A549 (cell line): ENCODE results near the gene ADAT1.

Source experiments
- CBX8 ChIP-seq: fragments of 200-600 bp; sonication (generic); IDR thresholded peaks from 2 replicates; pipeline ENCODE4 v1.6.1; 2016
- E2F6 ChIP-seq: IDR thresholded peaks from 2 replicates; pipeline ENCODE4 v1.6.1; 2012; ENCODE audit warnings: low read depth, borderline replicate concordance
- EP300 ChIP-seq, 2 experiments: fragments of >200 bp; sonication (Bioruptor Twin); formaldehyde crosslinking; IDR thresholded peaks; 2 replicates in 1 of 2; 3 replicates in 1 of 2; pipeline ENCODE4 v1.6.1; 2016 to 2017
- FOSB ChIP-seq: fragments of 250-450 bp; sonication (Bioruptor Pico); IDR thresholded peaks from 2 replicates; pipeline ENCODE4 v1.5.0; 2020; ENCODE audit warnings: mild to moderate bottlenecking, moderate library complexity
- HOXB13 ChIP-seq: fragments of 250-450 bp; sonication (Bioruptor Pico); IDR thresholded peaks from 2 replicates; pipeline ENCODE4 v1.5.0; 2020; ENCODE audit warnings: low read depth, mild to moderate bottlenecking, moderate library complexity
- JUNB ChIP-seq: fragments of >200 bp; sonication (Bioruptor Twin); formaldehyde crosslinking; IDR thresholded peaks from 2 replicates; pipeline ENCODE4 v1.6.1; 2016
- NFE2L2 ChIP-seq: fragments of 150-350 bp; conservative IDR thresholded peaks from 2 replicates; pipeline ENCODE4 v1.6.1; 2014; ENCODE audit warnings: low read length
- POLR2A ChIP-seq: IDR thresholded peaks from 2 replicates; pipeline ENCODE4 v1.6.1; 2012; ENCODE audit warnings: mild to moderate bottlenecking, low read length
- RCOR1 ChIP-seq: fragments of 150-350 bp; IDR thresholded peaks from 2 replicates; pipeline ENCODE4 v1.6.1; 2014; ENCODE audit warnings: antibody characterized with exemption, low read length, low read depth
- REST ChIP-seq: fragments of 200-600 bp; sonication (generic); IDR thresholded peaks from 2 replicates; pipeline ENCODE4 v1.6.1; 2016; ENCODE audit warnings: antibody characterized with exemption, mild to moderate bottlenecking, moderate library complexity
- SMC3 ChIP-seq: fragments of >200 bp; sonication (Bioruptor Twin); formaldehyde crosslinking; IDR thresholded peaks from 3 replicates; pipeline ENCODE4 v1.6.1; 2018; ENCODE audit warnings: inconsistent platforms
- TP53 ChIP-seq: fragments of 250-450 bp; sonication (Bioruptor Pico); IDR thresholded peaks from 2 replicates; pipeline ENCODE4 v1.5.0; 2021; ENCODE audit warnings: mild to moderate bottlenecking, moderate library complexity
- TF ChIP-seq, protein P1 (sequence below): fragments of >200 bp; sonication (Bioruptor Twin); formaldehyde crosslinking; IDR thresholded peaks from 3 replicates; pipeline ENCODE4 v1.5.1; 2016

DNA sequence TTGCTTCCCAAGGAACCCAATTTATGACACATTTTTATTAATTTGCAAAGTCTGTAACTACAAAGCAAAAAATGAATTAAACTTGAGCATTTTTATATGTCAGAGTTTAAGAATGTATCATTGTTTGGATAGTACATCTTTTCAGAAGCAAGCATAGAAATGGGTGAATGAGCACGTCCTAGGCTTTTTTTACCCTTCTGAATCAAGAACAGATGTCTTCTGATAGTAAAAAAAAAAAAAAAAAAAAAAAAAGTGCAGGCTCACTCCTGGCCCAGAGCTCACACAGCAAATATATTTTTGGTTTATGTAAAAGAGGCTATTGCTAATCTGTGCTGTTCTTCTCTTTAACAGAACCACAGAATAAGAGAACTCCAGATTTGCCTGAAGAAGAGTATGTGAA, 30.8 kb upstream of the ADAT1 start:
- TF ChIP-seq TP53 (CRISPR knock-in tag) (no peak), E2F6 (no peak), RCOR1 (no peak), REST (no peak), FOSB (no peak), POLR2A (no peak), JUNB (no peak), SMC3 (no peak), CBX8 (no peak), EP300 (IDR thresholded peaks at IDR 0.05) (no peak), HOXB13 (no peak), NFE2L2 (no peak)
- TF ChIP-seq, protein P1, sequence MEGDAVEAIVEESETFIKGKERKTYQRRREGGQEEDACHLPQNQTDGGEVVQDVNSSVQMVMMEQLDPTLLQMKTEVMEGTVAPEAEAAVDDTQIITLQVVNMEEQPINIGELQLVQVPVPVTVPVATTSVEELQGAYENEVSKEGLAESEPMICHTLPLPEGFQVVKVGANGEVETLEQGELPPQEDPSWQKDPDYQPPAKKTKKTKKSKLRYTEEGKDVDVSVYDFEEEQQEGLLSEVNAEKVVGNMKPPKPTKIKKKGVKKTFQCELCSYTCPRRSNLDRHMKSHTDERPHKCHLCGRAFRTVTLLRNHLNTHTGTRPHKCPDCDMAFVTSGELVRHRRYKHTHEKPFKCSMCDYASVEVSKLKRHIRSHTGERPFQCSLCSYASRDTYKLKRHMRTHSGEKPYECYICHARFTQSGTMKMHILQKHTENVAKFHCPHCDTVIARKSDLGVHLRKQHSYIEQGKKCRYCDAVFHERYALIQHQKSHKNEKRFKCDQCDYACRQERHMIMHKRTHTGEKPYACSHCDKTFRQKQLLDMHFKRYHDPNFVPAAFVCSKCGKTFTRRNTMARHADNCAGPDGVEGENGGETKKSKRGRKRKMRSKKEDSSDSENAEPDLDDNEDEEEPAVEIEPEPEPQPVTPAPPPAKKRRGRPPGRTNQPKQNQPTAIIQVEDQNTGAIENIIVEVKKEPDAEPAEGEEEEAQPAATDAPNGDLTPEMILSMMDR, result no peak
